ENCODE results near the gene SUMF1.

SUMF1 gene

DNA sequence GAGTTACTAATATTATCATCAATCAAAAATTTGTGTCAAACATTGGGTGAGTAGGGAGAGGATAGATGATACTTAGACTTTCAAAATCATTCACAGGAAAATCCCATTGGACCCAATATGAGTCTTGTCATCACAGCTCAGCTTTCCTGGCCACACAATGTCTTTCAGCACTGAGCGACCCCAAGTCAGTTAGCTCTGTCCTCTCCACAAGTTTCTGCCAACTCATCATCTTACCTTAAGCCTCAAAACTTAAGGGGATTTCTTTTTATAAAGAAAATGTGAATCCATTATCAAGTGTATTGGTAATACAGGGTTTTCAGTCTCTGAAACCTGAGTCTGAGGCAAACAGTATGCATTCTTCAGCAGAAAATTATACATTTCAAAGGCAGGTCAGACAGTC, 55.8 kb downstream of the SUMF1 start:
- no peak for DNase-seq

GRCh38 chr3:4410606-4411005, 56.5 kb downstream of the SUMF1 start:
- no peak for DNase-seq

GRCh38 chr3:4409971-4410573, 57.0 kb downstream of the SUMF1 start:
- no peak for DNase-seq

- DNase-seq: no peak
Observed at GRCh38 chr3:4409415-4409814, 57.7 kb downstream of the SUMF1 start.

DNA sequence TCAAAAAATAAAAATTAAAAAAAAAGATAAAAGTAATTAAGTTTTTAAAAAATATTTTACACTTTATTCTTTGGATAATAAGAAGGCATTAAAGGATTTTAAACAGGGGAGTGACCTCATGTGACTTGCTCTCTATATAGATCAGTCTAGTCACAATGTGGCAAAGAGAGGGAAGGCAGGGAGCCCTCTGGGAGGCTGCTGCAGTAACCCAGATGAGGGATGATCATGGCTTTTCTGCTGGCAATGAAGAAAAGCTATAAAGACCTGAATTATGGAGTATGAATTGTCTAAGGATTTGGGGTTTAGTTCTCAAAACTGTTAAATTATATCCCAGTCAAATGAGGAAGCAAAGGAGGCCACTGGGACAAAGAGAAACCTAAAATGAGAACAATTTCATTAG, 58.1 kb downstream of the SUMF1 start:
- no peak for DNase-seq

DNA sequence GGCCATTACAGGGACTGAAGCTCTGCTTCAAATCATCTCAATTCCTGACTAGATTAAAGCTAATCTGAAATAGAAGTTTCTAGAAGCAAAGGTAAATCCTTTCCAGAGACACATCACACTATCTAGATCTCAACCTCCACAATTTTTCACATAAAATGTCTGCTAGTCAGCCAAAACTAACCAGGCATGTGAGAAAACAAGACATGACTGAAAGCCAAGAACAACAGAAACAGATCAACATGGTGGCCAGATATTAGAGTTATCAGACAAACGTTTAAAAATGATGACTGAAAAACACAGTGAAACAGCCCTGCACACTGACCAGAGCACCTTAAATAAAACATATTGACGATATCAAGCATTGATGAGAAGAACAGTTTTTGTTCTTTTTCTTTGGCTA, 59.1 kb downstream of the SUMF1 start:
- DNase-seq: no peak

GRCh38 chr3:4406746-4407568, 60.1 kb downstream of the SUMF1 start:
- no peak for DNase-seq

- DNase-seq: no peak
Observed at GRCh38 chr3:4404881-4405280, 62.2 kb downstream of the SUMF1 start.

- DNase-seq: no peak
Observed at GRCh38 chr3:4401441-4401840, 65.6 kb downstream of the SUMF1 start.

- DNase-seq: no peak
Observed at GRCh38 chr3:4399476-4399875, 67.6 kb downstream of the SUMF1 start.

- DNase-seq: no peak
Observed at GRCh38 chr3:4398941-4399245, 68.2 kb downstream of the SUMF1 start.

DNA sequence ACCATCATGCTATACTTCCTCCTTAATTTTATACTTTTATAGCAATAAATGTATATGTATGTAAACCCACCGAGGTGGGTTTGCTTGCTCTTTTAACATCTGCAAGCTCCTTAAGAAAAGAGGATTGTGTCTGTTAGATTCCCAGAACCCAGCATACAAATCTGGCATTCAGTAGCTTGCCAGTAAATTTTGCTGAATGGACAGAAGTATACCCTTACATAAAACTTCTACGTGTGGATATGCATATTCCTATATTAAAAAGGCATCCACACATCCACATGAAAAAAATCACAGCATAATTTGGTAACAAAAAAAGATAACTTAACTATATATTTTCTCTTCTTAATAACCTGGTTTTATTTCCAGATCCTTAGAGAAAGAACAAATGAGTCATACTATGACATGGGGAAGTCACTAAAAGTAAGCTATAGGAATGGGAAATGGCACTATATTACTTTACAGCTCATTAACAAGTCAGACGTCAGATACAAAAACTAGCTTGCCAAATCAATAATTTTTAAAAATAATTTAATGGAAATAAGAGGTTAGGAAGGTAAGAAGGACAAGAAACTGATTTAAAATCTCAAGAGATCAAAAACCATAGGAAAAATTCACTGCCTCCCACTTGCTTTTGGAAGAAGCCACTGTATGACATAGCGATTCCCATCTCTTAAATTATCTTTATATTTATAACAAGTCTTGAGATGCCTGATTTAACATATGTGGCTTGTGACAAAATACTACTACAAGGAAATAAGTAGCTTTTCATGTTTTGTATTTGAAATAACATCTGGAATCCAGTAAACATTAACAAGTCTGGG, 68.7 kb downstream of the SUMF1 start:
- DNase-seq: no peak

- no peak for DNase-seq
Observed at GRCh38 chr3:4397466-4397865, 69.6 kb downstream of the SUMF1 start.

DNA sequence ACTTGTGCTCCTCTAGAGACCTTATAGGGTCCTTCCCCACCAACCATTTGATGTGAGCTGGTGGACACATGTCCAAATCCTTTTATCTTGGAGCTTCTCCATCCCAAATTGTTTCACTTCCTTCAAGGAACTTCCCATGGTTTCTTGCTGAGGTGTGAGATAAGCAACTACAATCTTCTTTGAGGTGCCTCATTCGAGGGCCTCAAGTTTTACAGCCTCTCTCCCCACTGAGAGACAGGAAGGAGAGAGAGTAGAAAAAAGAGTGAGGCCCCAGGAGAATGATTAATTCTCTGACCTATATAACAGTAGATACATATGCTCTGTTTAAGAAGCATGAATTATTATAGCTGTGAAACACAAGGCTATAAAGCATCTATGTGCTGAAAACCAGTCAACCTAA, 70.5 kb downstream of the SUMF1 start:
- DNase-seq: no peak

- no peak for DNase-seq
Observed at GRCh38 chr3:4396006-4396405, 71.1 kb downstream of the SUMF1 start.

GRCh38 chr3:4395448-4395847, 71.6 kb downstream of the SUMF1 start:
- DNase-seq: no peak

DNA sequence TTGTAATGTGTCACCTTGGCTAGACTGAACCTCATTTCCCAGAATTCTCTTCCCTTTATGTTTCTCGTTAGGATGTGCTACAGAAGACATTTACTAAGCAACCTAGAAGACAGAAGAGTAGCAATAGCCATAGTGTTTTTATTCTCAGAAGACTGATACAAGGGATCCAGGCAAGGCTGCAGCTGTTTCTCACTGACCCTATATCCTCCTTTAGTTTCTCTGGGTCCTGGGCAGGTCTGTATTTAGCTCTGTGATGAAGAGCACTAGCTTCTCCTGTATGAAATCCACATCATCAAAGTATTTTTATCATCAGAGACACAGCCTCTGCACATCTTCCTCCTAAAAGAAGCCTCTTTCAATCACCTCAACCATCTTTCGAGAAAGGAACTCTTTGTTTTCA, 72.5 kb downstream of the SUMF1 start:
- DNase-seq: no peak

- DNase-seq: no peak
Observed at GRCh38 chr3:4394048-4394447, 73.0 kb downstream of the SUMF1 start.

- DNase-seq: no peak
Observed at GRCh38 chr3:4392992-4393391, 74.1 kb downstream of the SUMF1 start.

DNA sequence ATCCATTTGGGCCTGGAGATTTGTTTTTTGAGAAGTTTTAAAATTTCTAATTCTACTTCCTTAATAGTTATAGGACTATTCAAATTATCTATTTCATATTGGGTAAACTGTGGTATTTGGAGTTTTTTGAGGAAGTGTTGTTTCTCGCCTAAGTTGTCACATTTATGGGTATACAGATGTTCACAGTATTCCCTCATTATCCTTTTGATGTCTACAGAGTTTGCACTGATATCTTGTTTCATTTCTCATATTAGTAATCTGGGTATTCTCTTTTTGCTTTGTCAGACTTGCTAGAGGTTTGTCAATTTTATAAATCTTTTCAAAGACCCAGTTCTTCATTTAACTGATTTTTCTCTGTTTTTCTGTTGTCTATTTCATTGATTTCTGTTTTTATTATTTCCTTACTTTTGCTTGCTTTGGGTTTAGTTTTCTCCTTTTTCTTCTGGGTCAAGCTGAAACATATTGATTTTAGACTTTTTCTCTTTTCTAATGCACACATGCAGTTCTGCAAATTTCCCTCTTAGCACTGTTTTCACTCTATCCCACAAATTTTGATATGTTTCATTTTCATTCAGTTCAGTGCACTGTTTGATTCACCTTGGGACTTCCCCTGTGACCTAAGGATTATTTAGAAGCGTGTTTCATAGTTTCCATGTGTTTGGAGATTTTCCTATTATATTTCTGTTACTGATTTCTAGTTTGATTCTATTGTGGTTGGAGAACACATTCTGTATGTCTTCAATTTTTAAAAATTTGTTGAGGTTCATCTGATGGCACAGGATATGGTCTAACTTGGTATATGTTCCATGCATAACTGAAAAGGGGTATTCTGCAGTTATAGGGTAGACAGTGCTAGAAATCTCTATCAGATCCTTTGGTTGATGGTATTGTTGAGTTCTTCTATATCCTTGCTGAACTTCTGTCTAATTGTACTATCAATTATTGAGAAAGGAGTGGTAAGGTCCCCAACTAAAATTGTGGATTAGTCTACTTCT, 79.6 kb downstream of the SUMF1 start:
- DNase-seq: no peak

- DNase-seq: no peak
Observed at GRCh38 chr3:4385201-4385600, 81.9 kb downstream of the SUMF1 start.

DNA sequence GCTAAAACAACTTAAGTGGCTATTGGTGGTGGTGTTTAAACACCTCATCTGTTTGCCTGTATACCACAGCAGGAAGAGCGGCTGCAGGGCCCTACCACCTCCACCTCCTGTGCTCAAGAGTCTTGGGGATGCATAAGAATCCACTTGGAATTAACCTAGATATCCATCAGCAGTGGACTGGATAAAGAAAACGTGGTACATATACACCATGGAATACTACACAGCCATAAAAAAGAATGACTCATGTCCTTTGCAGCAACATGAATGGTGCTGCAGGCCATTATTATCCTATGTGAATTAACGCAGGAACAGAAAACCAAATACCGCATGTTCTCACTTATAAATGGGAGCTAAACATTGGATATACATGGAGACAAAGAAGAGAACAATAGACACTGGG, 87.1 kb downstream of the SUMF1 start:
- DNase-seq: no peak

DNA sequence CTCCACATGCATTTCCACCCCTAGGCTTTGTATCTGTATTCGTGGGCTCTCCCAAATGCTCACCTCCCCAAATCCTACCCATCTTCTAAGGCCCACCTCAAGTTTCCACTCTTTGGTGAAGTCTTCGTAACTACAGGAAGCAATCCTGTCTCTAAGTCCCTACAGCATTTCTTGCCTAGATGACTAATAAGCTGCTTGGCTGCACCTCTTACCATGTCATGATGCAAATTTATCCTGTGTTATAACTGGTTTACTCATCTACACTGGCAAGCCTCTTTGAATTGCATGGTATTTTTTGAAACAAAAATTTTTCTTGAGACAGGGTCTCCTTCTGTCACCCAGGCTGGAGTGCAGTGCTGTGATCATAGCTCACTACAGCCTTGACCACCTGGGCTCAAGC, 90.6 kb downstream of the SUMF1 start:
- DNase-seq: no peak
